Astrocyte (in vitro differentiated cells and primary cell): ENCODE results near the gene SPATA31D1. TPM values are rescaled to one million over a fixed set of nuclear protein-coding genes. Genes with fewer than 3 reads are reported as not detected.

Experiments
- DNase-seq: peaks from one replicate; pipeline ENCODE4 v3.0.0-alpha.2; 2010; ENCODE audit warnings: low read depth
- FAIRE-seq: peaks from 2 replicates; lab custom pipeline; 2011; peaks lifted over from hg19 to GRCh38; lab: Jason Lieb, UNC
- H2AFZ ChIP-seq: 2 replicates; pipeline ENCODE4 v1.6.0; 2012; ENCODE audit warnings: low read depth, low read length, inconsistent platforms
- H3K27ac ChIP-seq: 2 replicates; pipeline ENCODE4 v1.5.1; 2011; ENCODE audit warnings: low read depth, low read length, inconsistent platforms
- H3K27me3 ChIP-seq: 2 replicates; pipeline ENCODE4 v1.6.0; 2011; ENCODE audit warnings: low read length, inconsistent platforms; ENCODE audit not compliant: insufficient read depth
- H3K36me3 ChIP-seq: 2 replicates; pipeline ENCODE4 v1.5.1; 2011; ENCODE audit warnings: low read length, inconsistent platforms; ENCODE audit not compliant: insufficient read depth
- H3K4me1 ChIP-seq: 2 replicates; pipeline ENCODE4 v1.5.1; 2011; ENCODE audit warnings: low read length, inconsistent platforms; ENCODE audit not compliant: insufficient read depth
- H3K4me2 ChIP-seq: 2 replicates; pipeline ENCODE4 v1.6.0; 2012; ENCODE audit warnings: low read length, inconsistent platforms
- H3K4me3 ChIP-seq: 2 replicates; pipeline ENCODE4 v1.5.1; 2011; ENCODE audit warnings: low read depth, mild to moderate bottlenecking, low read length, inconsistent platforms; ENCODE audit not compliant: insufficient read depth
- H3K79me2 ChIP-seq: 2 replicates; pipeline ENCODE4 v1.6.0; 2012; ENCODE audit warnings: mild to moderate bottlenecking, low read length, inconsistent platforms; ENCODE audit not compliant: insufficient read depth
- H3K9ac ChIP-seq: 2 replicates; pipeline ENCODE4 v1.6.0; 2012; ENCODE audit warnings: mild to moderate bottlenecking, low read length, inconsistent platforms
- H3K9me3 ChIP-seq: 2 replicates; pipeline ENCODE4 v1.5.1; 2012; ENCODE audit warnings: low read depth, mild to moderate bottlenecking, low read length, inconsistent platforms; ENCODE audit not compliant: insufficient read depth
- H4K20me1 ChIP-seq: 2 replicates; pipeline ENCODE4 v1.6.0; 2012; ENCODE audit warnings: low read length, inconsistent platforms; ENCODE audit not compliant: insufficient read depth
- H3K27ac Mint-ChIP-seq: one replicate; pipeline ENCODE4 v1.8.0; 2021; ENCODE audit warnings: mild to moderate bottlenecking, mixed read lengths; ENCODE audit not compliant: unreplicated experiment
- H3K27me3 Mint-ChIP-seq: one replicate; pipeline ENCODE4 v1.8.0; 2021; ENCODE audit warnings: low read depth, mixed read lengths; ENCODE audit not compliant: unreplicated experiment
- H3K36me3 Mint-ChIP-seq: one replicate; pipeline ENCODE4 v1.8.0; 2021; ENCODE audit warnings: low read depth, mixed read lengths; ENCODE audit not compliant: unreplicated experiment
- H3K4me1 Mint-ChIP-seq: one replicate; pipeline ENCODE4 v1.8.0; 2021; ENCODE audit warnings: low read depth, mixed read lengths; ENCODE audit not compliant: unreplicated experiment
- H3K4me3 Mint-ChIP-seq: one replicate; pipeline ENCODE4 v1.8.0; 2021; ENCODE audit warnings: mild to moderate bottlenecking, moderate library complexity, mixed read lengths; ENCODE audit not compliant: unreplicated experiment
- H3K9me3 Mint-ChIP-seq: one replicate; pipeline ENCODE4 v1.8.0; 2021; ENCODE audit warnings: mild to moderate bottlenecking, mixed read lengths; ENCODE audit not compliant: unreplicated experiment
- EZH2 ChIP-seq: IDR thresholded peaks from 2 replicates; pipeline ENCODE4 v1.6.1; 2012; ENCODE audit warnings: mild to moderate bottlenecking, low read length, inconsistent platforms; ENCODE audit not compliant: insufficient read depth
- total RNA-seq: library from RNA; stranded (reverse); gene quantifications from 2 replicates; pipeline ENCODE4 v1.2.1, GENCODE V29; 2021
- TF ChIP-seq, protein P1 (sequence below): IDR thresholded peaks from 2 replicates; pipeline ENCODE4 v1.5.1; 2011; ENCODE audit warnings: low read depth, mild to moderate bottlenecking, inconsistent platforms, low read length, moderate library complexity; ENCODE audit not compliant: insufficient read depth

The SPATA31D1 gene
- total RNA-seq, 1 donor from 2014 or later, result not detected

DNA sequence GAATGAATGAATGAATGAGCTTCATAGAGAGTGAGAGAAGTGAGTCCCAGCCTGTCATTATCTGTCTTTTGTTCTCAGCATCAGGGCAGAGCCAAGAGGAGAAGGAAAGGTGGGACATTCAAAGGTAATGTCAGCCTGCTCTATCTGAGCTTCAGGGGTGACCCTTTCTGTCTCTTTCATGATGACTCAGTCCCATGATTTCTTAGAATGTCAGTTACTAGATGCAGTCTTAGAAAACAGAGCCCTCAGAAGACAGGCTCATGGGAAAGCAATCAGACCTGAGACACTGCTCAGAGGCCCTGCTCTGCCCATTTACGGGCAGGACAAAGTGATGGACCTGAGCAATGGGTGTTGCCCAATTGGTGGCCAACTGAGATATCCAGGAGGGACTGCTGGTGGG is 1.1 kb downstream of the SPATA31D1 start:
- no peak overlapping the region for H3K9ac ChIP-seq
- no peaks in the 10 kb centered on the region for H3K9me3 ChIP-seq
- no peak overlapping the region for H3K27ac ChIP-seq
- peaks cover 8% of the 10 kb centered on the region for H3K9me3 Mint-ChIP-seq
- peaks cover 5% of the 10 kb centered on the region for H3K4me1 Mint-ChIP-seq
- H2AFZ ChIP-seq, result no peak overlapping the region
- H3K36me3 Mint-ChIP-seq, result peaks cover 3% of the 10 kb centered on the region
- H3K36me3 ChIP-seq, result no peaks in the 10 kb centered on the region
- H3K4me3 Mint-ChIP-seq, result no peak overlapping the region
- no peak for FAIRE-seq
- no peaks in the 10 kb centered on the region for H3K4me1 ChIP-seq
- TF ChIP-seq, protein P1, sequence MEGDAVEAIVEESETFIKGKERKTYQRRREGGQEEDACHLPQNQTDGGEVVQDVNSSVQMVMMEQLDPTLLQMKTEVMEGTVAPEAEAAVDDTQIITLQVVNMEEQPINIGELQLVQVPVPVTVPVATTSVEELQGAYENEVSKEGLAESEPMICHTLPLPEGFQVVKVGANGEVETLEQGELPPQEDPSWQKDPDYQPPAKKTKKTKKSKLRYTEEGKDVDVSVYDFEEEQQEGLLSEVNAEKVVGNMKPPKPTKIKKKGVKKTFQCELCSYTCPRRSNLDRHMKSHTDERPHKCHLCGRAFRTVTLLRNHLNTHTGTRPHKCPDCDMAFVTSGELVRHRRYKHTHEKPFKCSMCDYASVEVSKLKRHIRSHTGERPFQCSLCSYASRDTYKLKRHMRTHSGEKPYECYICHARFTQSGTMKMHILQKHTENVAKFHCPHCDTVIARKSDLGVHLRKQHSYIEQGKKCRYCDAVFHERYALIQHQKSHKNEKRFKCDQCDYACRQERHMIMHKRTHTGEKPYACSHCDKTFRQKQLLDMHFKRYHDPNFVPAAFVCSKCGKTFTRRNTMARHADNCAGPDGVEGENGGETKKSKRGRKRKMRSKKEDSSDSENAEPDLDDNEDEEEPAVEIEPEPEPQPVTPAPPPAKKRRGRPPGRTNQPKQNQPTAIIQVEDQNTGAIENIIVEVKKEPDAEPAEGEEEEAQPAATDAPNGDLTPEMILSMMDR, result no peak
- TF ChIP-seq EZH2, result no peak
- H3K27ac Mint-ChIP-seq, result no peak overlapping the region
- no peak overlapping the region for H3K4me2 ChIP-seq
- H4K20me1 ChIP-seq, result no peaks in the 10 kb centered on the region
- DNase-seq, result no peak
- peaks cover 2% of the 10 kb centered on the region for H3K27me3 ChIP-seq
- no peak overlapping the region for H3K4me3 ChIP-seq
- no peaks in the 10 kb centered on the region for H3K79me2 ChIP-seq
- peaks cover 22% of the 10 kb centered on the region for H3K27me3 Mint-ChIP-seq

DNA sequence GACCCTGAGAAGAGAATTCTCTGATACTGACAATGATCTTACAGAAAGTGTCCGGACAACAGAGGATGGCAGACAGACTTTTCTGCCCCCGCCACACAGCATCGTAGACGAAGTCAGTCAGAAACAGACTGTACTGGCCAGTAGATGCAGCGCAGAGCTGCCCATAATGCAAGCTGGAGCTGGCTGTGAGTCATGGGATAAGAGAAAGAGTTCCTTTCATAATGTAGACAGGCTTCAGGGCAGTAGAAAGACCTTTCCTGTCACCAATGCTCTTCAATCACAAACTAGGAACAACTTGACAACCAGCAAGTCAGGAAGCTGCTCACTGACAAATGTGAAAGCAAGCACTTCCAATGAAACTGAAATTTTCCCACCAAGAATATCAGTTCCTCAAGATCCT is 5.1 kb downstream of the SPATA31D1 start:
- no peak overlapping the region for H3K4me3 ChIP-seq
- no peak overlapping the region for H3K9ac ChIP-seq
- Mint-ChIP-seq H3K4me3 (no peak overlapping the region), H3K27me3 (peaks cover 24% of the 10 kb centered on the region), H3K27ac (no peak overlapping the region), H3K36me3 (peaks cover 3% of the 10 kb centered on the region), H3K4me1 (no peaks in the 10 kb centered on the region), H3K9me3 (peaks cover 8% of the 10 kb centered on the region)
- no peaks in the 10 kb centered on the region for H3K36me3 ChIP-seq
- H3K9me3 ChIP-seq, result no peaks in the 10 kb centered on the region
- H4K20me1 ChIP-seq, result no peaks in the 10 kb centered on the region
- peaks cover 2% of the 10 kb centered on the region for H3K27me3 ChIP-seq
- no peak overlapping the region for H3K4me2 ChIP-seq
- no peak for FAIRE-seq
- no peak overlapping the region for H2AFZ ChIP-seq
- no peak for DNase-seq
- no peaks in the 10 kb centered on the region for H3K4me1 ChIP-seq
- TF ChIP-seq EZH2, result no peak
- H3K79me2 ChIP-seq, result no peaks in the 10 kb centered on the region
- no peak overlapping the region for H3K27ac ChIP-seq

DNA sequence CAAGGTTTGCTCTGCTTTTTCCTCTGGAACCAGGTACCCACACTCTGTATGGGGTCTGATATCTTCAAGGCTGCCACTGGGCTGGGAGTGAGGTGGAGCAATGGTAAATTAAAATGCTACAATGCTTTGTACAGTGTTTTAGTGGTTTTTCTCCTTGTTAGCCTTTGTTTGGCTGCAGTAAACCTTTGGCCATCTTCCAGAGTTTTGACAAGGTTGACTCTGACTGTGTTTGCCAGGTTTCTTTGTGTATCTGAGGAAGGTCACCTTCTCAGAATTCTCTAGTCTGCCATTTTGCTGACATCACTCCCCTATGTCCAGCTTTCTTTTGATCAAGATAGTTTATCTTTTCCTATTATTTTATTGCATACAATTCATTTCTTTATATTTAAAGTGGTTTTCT is 11.2 kb downstream of the SPATA31D1 start:
- FAIRE-seq (no peak), DNase-seq (no peak)
- H3K79me2 ChIP-seq, result no peaks in the 10 kb centered on the region
- Mint-ChIP-seq H3K4me1 (no peaks in the 10 kb centered on the region), H3K9me3 (no peaks in the 10 kb centered on the region), H3K36me3 (no peaks in the 10 kb centered on the region), H3K27me3 (peaks cover 3% of the 10 kb centered on the region), H3K4me3 (no peak overlapping the region), H3K27ac (no peak overlapping the region)
- no peaks in the 10 kb centered on the region for H4K20me1 ChIP-seq
- H3K27me3 ChIP-seq, result no peaks in the 10 kb centered on the region
- TF ChIP-seq, protein P1, result no peak
- no peak for TF ChIP-seq EZH2
- no peak overlapping the region for H2AFZ ChIP-seq
- no peaks in the 10 kb centered on the region for H3K9me3 ChIP-seq
- no peak overlapping the region for H3K4me3 ChIP-seq
- H3K4me2 ChIP-seq, result no peak overlapping the region
- H3K4me1 ChIP-seq, result no peaks in the 10 kb centered on the region
- no peak overlapping the region for H3K9ac ChIP-seq
- no peak overlapping the region for H3K27ac ChIP-seq
- no peaks in the 10 kb centered on the region for H3K36me3 ChIP-seq
